SH-SY5Y (cell line): Measurements from ENCODE around the gene GEMIN4.

ENCODE experiments used
- GATA2 ChIP-seq: IDR thresholded peaks from 2 replicates; pipeline ENCODE4 v1.6.1; 2011; ENCODE audit warnings: mild to moderate bottlenecking, low read depth, low read length
- GATA3 ChIP-seq: IDR thresholded peaks from 2 replicates; pipeline ENCODE4 v1.6.1; 2011; ENCODE audit warnings: low read depth, mild to moderate bottlenecking, low read length, moderate library complexity

GRCh38 chr17:752620-753219 lies 656 bp upstream of the GEMIN4 start:
- TF ChIP-seq GATA2 (no peak), GATA3 (no peak)
